ENCODE measurements around the gene ITGA8.

- TF ChIP-seq CTCF (IDR thresholded peaks at IDR 0.05) (no peak), POLR2A (IDR thresholded peaks at IDR 0.05) (no peak)
Measured at GRCh38 chr10:15591937-15592336, 127.8 kb downstream of the ITGA8 start.

Measured in heart left ventricle (tissue), 13 donors.